Measurements from ENCODE around the gene SPPL2B.

SPPL2B gene

GRCh38 chr19:2340496-2341243 is 12.2 kb downstream of the SPPL2B start:
- Histone ChIP-seq H3K79me2 (ENCODE audit: insufficient read depth, low read length) (peaks cover 30% of the 10 kb centered on the region), H4K20me1 (ENCODE audit: insufficient read depth, low read length, poor library complexity, severe bottlenecking) (peaks cover 18% of the 10 kb centered on the region), H3K9ac (ENCODE audit: low read depth, low read length, poor library complexity, severe bottlenecking) (no peak overlapping the region), H3F3A (ENCODE audit: low read depth) (no peaks in the 10 kb centered on the region), H3K9me2 (replicated peaks; ENCODE audit: low read depth, low read length) (no peaks in the 10 kb centered on the region), H2AFZ (ENCODE audit: low read length) (no peak overlapping the region), H3K27me3 (ENCODE audit: insufficient read depth, low read length, poor library complexity, severe bottlenecking) (no peaks in the 10 kb centered on the region), H3K4me1 (ENCODE audit: insufficient read depth, low read length, poor library complexity, severe bottlenecking) (no peaks in the 10 kb centered on the region), H3K4me3 (ENCODE audit: low read length, poor library complexity, severe bottlenecking) (no peak overlapping the region), H3K36me3 (ENCODE audit: insufficient read depth, low read length) (peaks cover 24% of the 10 kb centered on the region; the same call in 1 of the 2 replicates), H3K4me2 (ENCODE audit: low read depth, low read length, poor library complexity, severe bottlenecking) (no peak overlapping the region), H3K9me3 (ENCODE audit: insufficient read depth, low read depth, low read length) (no peaks in the 10 kb centered on the region)
- TF ChIP-seq CTCF (conservative IDR thresholded peaks at IDR 0.05; ENCODE audit: low read length): no peak

- H3K9me3 ChIP-seq (ENCODE audit: insufficient read depth, low read depth, low read length): no peaks in the 10 kb centered on the region
- H2AFZ ChIP-seq (ENCODE audit: low read length): no peak overlapping the region
- no peak overlapping the region for H3K9ac ChIP-seq (ENCODE audit: low read depth, low read length, poor library complexity, severe bottlenecking)
- no peaks in the 10 kb centered on the region for H3K9me2 ChIP-seq (replicated peaks; ENCODE audit: low read depth, low read length)
- no peak overlapping the region for H3K4me2 ChIP-seq (ENCODE audit: low read depth, low read length, poor library complexity, severe bottlenecking)
- H4K20me1 ChIP-seq (ENCODE audit: insufficient read depth, low read length, poor library complexity, severe bottlenecking): peaks cover 13% of the 10 kb centered on the region
- H3K4me1 ChIP-seq (ENCODE audit: insufficient read depth, low read length, poor library complexity, severe bottlenecking): no peaks in the 10 kb centered on the region
- H3K79me2 ChIP-seq (ENCODE audit: insufficient read depth, low read length): peaks cover 24% of the 10 kb centered on the region
- no peak for TF ChIP-seq EZH2phosphoT487 (IDR thresholded peaks at IDR 0.05; ENCODE audit: borderline replicate concordance)
- TF ChIP-seq CTCF (conservative IDR thresholded peaks at IDR 0.05; ENCODE audit: low read length): no peak
- H3K36me3 ChIP-seq (ENCODE audit: insufficient read depth, low read length): peaks cover 24% of the 10 kb centered on the region; the same call in 1 of the 2 replicates
- no peaks in the 10 kb centered on the region for H3F3A ChIP-seq (ENCODE audit: low read depth)
- no peak overlapping the region for H3K4me3 ChIP-seq (ENCODE audit: low read length, poor library complexity, severe bottlenecking)
- no peaks in the 10 kb centered on the region for H3K27me3 ChIP-seq (ENCODE audit: insufficient read depth, low read length, poor library complexity, severe bottlenecking)
These were observed 12.8 kb downstream of the SPPL2B start for GRCh38 chr19:2341244-2341751.

- H3K9ac ChIP-seq (ENCODE audit: low read depth, low read length, poor library complexity, severe bottlenecking): no peak overlapping the region
- no peaks in the 10 kb centered on the region for H3K9me2 ChIP-seq (replicated peaks; ENCODE audit: low read depth, low read length)
- no peaks in the 10 kb centered on the region for H3K27me3 ChIP-seq (ENCODE audit: insufficient read depth, low read length, poor library complexity, severe bottlenecking)
- H3K79me2 ChIP-seq (ENCODE audit: insufficient read depth, low read length): peaks cover 17% of the 10 kb centered on the region
- peaks cover 7% of the 10 kb centered on the region for H4K20me1 ChIP-seq (ENCODE audit: insufficient read depth, low read length, poor library complexity, severe bottlenecking)
- no peak overlapping the region for H3K4me2 ChIP-seq (ENCODE audit: low read depth, low read length, poor library complexity, severe bottlenecking)
- H3F3A ChIP-seq (ENCODE audit: low read depth): no peaks in the 10 kb centered on the region
- no peak for TF ChIP-seq CTCF (conservative IDR thresholded peaks at IDR 0.05; ENCODE audit: low read length)
- TF ChIP-seq EZH2phosphoT487 (IDR thresholded peaks at IDR 0.05; ENCODE audit: borderline replicate concordance): no peak
- no peaks in the 10 kb centered on the region for H3K4me1 ChIP-seq (ENCODE audit: insufficient read depth, low read length, poor library complexity, severe bottlenecking)
- H3K4me3 ChIP-seq (ENCODE audit: low read length, poor library complexity, severe bottlenecking): no peak overlapping the region
- no peaks in the 10 kb centered on the region for H3K9me3 ChIP-seq (ENCODE audit: insufficient read depth, low read depth, low read length)
- peaks cover 24% of the 10 kb centered on the region; the same call in 1 of the 2 replicates for H3K36me3 ChIP-seq (ENCODE audit: insufficient read depth, low read length)
- no peak overlapping the region for H2AFZ ChIP-seq (ENCODE audit: low read length)
These were observed 13.5 kb downstream of the SPPL2B start for GRCh38 chr19:2341982-2342381.
